GF-D8 (cell line): Measurements from ENCODE around the gene SPTBN2.

ENCODE experiments used
- DNase-seq: peaks from one replicate; lab custom pipeline; 2025; lab: John Stamatoyannopoulos, UW

Gene SPTBN2

GRCh38 chr11:66728693-66729385 is at the start of gene SPTBN2:
TSS of gene SPTBN2 (minus strand) at chr11:66729216. CDS start at chr11:66721240, 7,976 bp downstream.
- DNase-seq, result no peak

- no peak for DNase-seq
Observed at GRCh38 chr11:66768818-66769217, 39.8 kb upstream of the SPTBN2 start.

- no peak for DNase-seq
Observed at GRCh38 chr11:66768088-66768521, 39.1 kb upstream of the SPTBN2 start.

GRCh38 chr11:66767666-66768065 is 38.6 kb upstream of the SPTBN2 start:
- DNase-seq, result no peak

GRCh38 chr11:66766681-66767080 is 37.7 kb upstream of the SPTBN2 start:
- DNase-seq, result no peak

- no peak for DNase-seq
Observed at GRCh38 chr11:66762088-66762487, 33.1 kb upstream of the SPTBN2 start.

- DNase-seq, result no peak
Observed at GRCh38 chr11:66752148-66752547, 23.1 kb upstream of the SPTBN2 start.

GRCh38 chr11:66749091-66749490 is 20.1 kb upstream of the SPTBN2 start:
- no peak for DNase-seq

- no peak for DNase-seq
Observed at GRCh38 chr11:66747480-66747879, 18.5 kb upstream of the SPTBN2 start.

GRCh38 chr11:66745356-66746235 is 16.6 kb upstream of the SPTBN2 start:
- no peak for DNase-seq

- DNase-seq, result peak; percentile 14
Observed at GRCh38 chr11:66744485-66745355, 15.7 kb upstream of the SPTBN2 start.

GRCh38 chr11:66743271-66743968 is 14.4 kb upstream of the SPTBN2 start:
- no peak for DNase-seq

GRCh38 chr11:66741153-66741552 is 12.1 kb upstream of the SPTBN2 start:
- DNase-seq, result peak; percentile 17

GRCh38 chr11:66739983-66740382 is 11.0 kb upstream of the SPTBN2 start:
- DNase-seq, result no peak

GRCh38 chr11:66734215-66734614 is 5.2 kb upstream of the SPTBN2 start:
- DNase-seq, result no peak

GRCh38 chr11:66729447-66729846 is 431 bp upstream of the SPTBN2 start:
- no peak for DNase-seq

GRCh38 chr11:66728038-66728692 is 851 bp downstream of the SPTBN2 start:
- DNase-seq, result no peak

GRCh38 chr11:66727282-66728037 is 1.6 kb downstream of the SPTBN2 start:
- peak; percentile 20 for DNase-seq

GRCh38 chr11:66725647-66726046 is 3.4 kb downstream of the SPTBN2 start:
- no peak for DNase-seq

- no peak for DNase-seq
Observed at GRCh38 chr11:66725114-66725513, 3.9 kb downstream of the SPTBN2 start.
